Suprapubic skin (tissue), 4 donors: ENCODE measurements around the gene FRK. TPM values are rescaled to one million over a fixed set of nuclear protein-coding genes. Genes with fewer than 3 reads are reported as not detected.

Experiments used
- DNase-seq, 2 donors: peaks; one replicate each; pipeline ENCODE4 v3.0.0-alpha.2; 2019; ENCODE audit warnings: low spot score in 2 of 2
- H3K27ac ChIP-seq: fragments of 200-600 bp; sonication (generic); one replicate; pipeline ENCODE4 v1.5.1; 2019
- H3K27me3 ChIP-seq: fragments of 200-600 bp; sonication (generic); one replicate; pipeline ENCODE4 v1.5.1; 2019
- H3K36me3 ChIP-seq: fragments of 200-600 bp; sonication (generic); one replicate; pipeline ENCODE4 v1.5.1; 2019
- H3K4me1 ChIP-seq: fragments of 200-600 bp; sonication (generic); one replicate; pipeline ENCODE4 v1.5.1; 2019
- H3K4me3 ChIP-seq: fragments of 200-600 bp; sonication (generic); one replicate; pipeline ENCODE4 v1.5.1; 2019; ENCODE audit warnings: mild to moderate bottlenecking
- H3K9me3 ChIP-seq: fragments of 200-600 bp; sonication (generic); one replicate; pipeline ENCODE4 v1.5.1; 2019
- EP300 ChIP-seq: sonication (generic); formaldehyde crosslinking; IDR thresholded peaks from one replicate; pipeline ENCODE4 v1.6.1; 2017; ENCODE audit warnings: antibody characterized with exemption
- POLR2A ChIP-seq, 2 donors: fragments of 450-650 bp; IDR thresholded peaks; one replicate each; pipeline ENCODE4 v1.6.1; 2017; ENCODE audit warnings: antibody characterized with exemption in 2 of 2, mild to moderate bottlenecking in 2 of 2, moderate library complexity in 2 of 2
- POLR2AphosphoS5 ChIP-seq, 3 donors: sonication (generic); formaldehyde crosslinking; IDR thresholded peaks; one replicate each; pipeline ENCODE4 v1.6.1; 2017; ENCODE audit warnings: antibody characterized with exemption in 3 of 3
- WGBS: methylation state at CpG from one replicate; pipeline ENCODE4 v1.1.5; 2018; 5-methylcytosine and 5-hydroxymethylcytosine counted together
- total RNA-seq, 4 donors: library from RNA; depleted of rRNA; stranded (reverse); fragments of >200 nt; gene quantifications; one replicate each; pipeline ENCODE4 v1.1.0, GENCODE V29; 2016
- TF ChIP-seq, protein P1 (sequence below), 2 donors: fragments of 200-600 bp in 1 of 2; fragments of 450-650 bp in 1 of 2; sonication (generic) in 1 of 2; IDR thresholded peaks; one replicate each; pipeline ENCODE4 v1.5.1; 2016 to 2019; ENCODE audit warnings: antibody characterized with exemption in 2 of 2, mild to moderate bottlenecking in 1 of 2, moderate library complexity in 1 of 2

The FRK gene
- total RNA-seq, 4 donors from 2014 or later, result 1.6 to 3.6 (median 3.0) TPM

DNA sequence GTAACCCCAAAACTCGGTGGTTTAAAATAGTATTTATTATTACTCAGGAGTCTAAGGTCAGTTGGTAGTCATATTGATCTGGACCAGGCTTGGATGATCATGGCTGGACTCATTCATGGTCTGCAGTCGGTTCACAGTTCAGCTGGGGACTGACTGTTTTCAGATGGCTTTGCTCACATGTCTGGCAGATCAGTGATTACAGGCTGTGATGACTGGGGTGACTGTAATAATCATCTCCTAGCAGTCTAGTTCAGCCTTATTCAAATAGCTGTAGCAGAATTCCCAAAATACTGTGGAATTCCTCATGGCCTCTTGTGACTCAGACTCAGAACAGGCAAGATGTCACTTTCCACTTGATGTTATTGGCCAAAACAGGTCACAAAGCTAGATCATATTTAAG, 23.6 kb upstream of the FRK start:
- Histone ChIP-seq H3K27me3 (no peaks in the 10 kb centered on the region), H3K9me3 (no peaks in the 10 kb centered on the region), H3K4me3 (no peak overlapping the region), H3K4me1 (no peaks in the 10 kb centered on the region), H3K36me3 (no peaks in the 10 kb centered on the region), H3K27ac (no peak overlapping the region)
- no peak for TF ChIP-seq POLR2AphosphoS5 (IDR thresholded peaks at IDR 0.05)
- WGBS, result 89% methylated on average over 2 of the region's 2 CpGs
- no peak for DNase-seq

DNA sequence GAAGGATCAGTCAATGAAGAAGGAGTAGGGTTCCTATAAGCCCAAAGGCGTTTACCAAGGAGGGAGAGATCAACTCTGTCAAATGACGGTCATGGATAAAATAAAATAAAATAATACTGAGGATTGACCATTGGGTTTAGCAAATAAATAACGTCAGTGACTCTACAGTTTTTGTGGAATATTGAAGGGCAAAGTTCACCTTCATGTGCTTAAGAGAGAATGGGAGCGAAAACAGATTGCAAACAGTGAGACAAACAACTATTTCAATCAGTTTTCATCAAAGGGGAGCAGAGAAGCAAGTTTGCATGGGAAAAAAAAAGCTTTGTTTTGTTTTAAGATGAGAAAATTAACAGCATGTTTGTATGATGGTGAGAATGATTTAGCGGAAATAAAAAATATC, 22.4 kb upstream of the FRK start:
- 92% methylated on average over 5 of the region's 5 CpGs for WGBS

DNA sequence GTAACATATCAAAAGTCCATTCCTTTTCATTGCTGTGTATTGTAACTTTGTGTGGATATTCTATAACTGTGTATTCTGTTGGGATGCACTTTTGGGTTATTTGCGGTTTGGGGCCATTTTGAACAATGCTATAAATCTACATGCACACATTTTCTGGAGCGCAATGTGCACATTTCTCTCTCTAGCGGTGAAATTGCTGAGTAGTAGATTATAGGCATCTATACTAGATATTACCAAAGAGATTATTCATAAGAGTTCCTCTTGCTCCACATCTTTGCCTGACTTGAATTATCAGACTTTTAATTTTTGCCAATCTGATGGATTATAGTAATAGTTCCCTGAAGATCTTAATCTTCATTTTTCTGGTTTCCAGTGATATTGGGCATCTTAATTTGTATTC, 18.3 kb upstream of the FRK start:
- WGBS, result 95% methylated on average over 3 of the region's 3 CpGs
- Histone ChIP-seq H3K27ac (no peak overlapping the region), H3K4me3 (no peak overlapping the region), H3K4me1 (no peaks in the 10 kb centered on the region), H3K9me3 (no peaks in the 10 kb centered on the region), H3K27me3 (no peaks in the 10 kb centered on the region), H3K36me3 (no peaks in the 10 kb centered on the region)
- no peak for DNase-seq
- TF ChIP-seq POLR2A (IDR thresholded peaks at IDR 0.05), result no peak
- TF ChIP-seq, protein P1, sequence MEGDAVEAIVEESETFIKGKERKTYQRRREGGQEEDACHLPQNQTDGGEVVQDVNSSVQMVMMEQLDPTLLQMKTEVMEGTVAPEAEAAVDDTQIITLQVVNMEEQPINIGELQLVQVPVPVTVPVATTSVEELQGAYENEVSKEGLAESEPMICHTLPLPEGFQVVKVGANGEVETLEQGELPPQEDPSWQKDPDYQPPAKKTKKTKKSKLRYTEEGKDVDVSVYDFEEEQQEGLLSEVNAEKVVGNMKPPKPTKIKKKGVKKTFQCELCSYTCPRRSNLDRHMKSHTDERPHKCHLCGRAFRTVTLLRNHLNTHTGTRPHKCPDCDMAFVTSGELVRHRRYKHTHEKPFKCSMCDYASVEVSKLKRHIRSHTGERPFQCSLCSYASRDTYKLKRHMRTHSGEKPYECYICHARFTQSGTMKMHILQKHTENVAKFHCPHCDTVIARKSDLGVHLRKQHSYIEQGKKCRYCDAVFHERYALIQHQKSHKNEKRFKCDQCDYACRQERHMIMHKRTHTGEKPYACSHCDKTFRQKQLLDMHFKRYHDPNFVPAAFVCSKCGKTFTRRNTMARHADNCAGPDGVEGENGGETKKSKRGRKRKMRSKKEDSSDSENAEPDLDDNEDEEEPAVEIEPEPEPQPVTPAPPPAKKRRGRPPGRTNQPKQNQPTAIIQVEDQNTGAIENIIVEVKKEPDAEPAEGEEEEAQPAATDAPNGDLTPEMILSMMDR (IDR thresholded peaks at IDR 0.05), result no peak
- no peak for TF ChIP-seq EP300
- TF ChIP-seq POLR2AphosphoS5 (IDR thresholded peaks at IDR 0.05), result no peak

More for the DNA sequence above, 22.4 kb upstream of the FRK start:
- H3K4me1 ChIP-seq, result no peaks in the 10 kb centered on the region
- TF ChIP-seq POLR2A (IDR thresholded peaks at IDR 0.05) (no peak), EP300 (no peak), POLR2AphosphoS5 (IDR thresholded peaks at IDR 0.05) (no peak)
- TF ChIP-seq, protein P1 (IDR thresholded peaks at IDR 0.05), result no peak
- H3K27me3 ChIP-seq, result no peaks in the 10 kb centered on the region
- no peak overlapping the region for H3K4me3 ChIP-seq
- H3K27ac ChIP-seq, result no peak overlapping the region
- H3K9me3 ChIP-seq, result no peaks in the 10 kb centered on the region
- H3K36me3 ChIP-seq, result no peaks in the 10 kb centered on the region
- DNase-seq, result no peak

DNA sequence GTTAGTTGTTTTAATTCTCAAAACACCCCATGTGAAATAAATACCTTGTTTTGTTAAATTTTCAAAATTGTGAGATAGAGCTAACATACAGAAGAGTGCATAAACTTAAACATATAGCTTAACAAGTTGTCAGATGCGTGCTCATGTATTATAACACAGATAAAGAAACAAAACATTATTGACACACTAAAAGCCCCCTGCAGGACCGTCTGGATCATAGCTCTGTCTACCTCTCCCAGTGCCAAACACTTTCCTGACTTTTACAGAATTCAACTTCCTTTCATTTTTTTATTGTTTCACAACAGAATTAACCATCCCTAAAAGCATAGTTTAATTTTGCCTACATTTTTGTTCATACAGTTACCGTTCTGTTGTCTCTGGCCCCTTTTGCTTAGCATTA, 17.8 kb upstream of the FRK start:
- no peak for DNase-seq
- Histone ChIP-seq H3K4me3 (no peak overlapping the region), H3K27ac (no peak overlapping the region), H3K9me3 (no peaks in the 10 kb centered on the region), H3K4me1 (no peaks in the 10 kb centered on the region), H3K27me3 (no peaks in the 10 kb centered on the region), H3K36me3 (no peaks in the 10 kb centered on the region)
- WGBS, result 72% methylated on average over 3 of the region's 3 CpGs
- TF ChIP-seq POLR2A (IDR thresholded peaks at IDR 0.05) (no peak), POLR2AphosphoS5 (IDR thresholded peaks at IDR 0.05) (no peak), EP300 (no peak)
- TF ChIP-seq, protein P1 (IDR thresholded peaks at IDR 0.05), result no peak

DNA sequence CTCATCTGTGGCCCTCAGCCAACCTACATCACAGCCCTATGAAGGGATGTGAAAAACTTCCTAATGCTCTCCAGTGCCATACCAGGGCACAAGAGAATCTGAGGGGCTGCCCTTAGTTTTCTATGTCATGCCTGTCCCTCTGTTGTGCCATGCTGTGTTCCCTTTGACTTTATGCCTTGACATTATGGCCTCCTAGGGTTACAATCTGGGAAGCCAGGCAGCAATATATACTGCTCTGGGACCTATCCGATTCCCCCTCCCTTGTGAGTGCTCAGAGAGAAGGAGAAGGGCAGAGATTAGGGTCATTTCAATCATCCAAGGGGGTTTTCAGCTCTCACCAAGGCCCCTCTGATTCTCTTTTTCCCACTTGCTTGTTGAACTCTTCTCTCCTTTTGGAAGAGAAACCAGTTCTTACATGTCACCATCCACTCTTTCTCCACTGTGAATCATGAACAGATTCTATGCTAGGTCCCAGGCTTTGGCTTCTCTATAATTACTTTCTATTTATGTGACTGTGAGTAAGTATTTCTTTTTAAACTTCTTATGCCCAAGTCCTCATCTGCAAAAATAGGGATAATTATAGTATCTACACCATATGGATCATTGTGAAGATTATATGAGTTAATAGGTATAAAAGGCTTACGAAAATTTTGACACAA, 14.2 kb upstream of the FRK start:
- no peak overlapping the region for H3K4me3 ChIP-seq
- TF ChIP-seq, protein P1 (IDR thresholded peaks at IDR 0.05), result no peak
- TF ChIP-seq POLR2A (IDR thresholded peaks at IDR 0.05) (no peak), POLR2AphosphoS5 (IDR thresholded peaks at IDR 0.05) (no peak), EP300 (no peak)
- H3K27me3 ChIP-seq, result no peaks in the 10 kb centered on the region
- H3K9me3 ChIP-seq, result no peaks in the 10 kb centered on the region
- H3K4me1 ChIP-seq, result no peaks in the 10 kb centered on the region
- no peak overlapping the region for H3K27ac ChIP-seq
- 90% methylated on average over 2 of the region's 2 CpGs for WGBS
- no peaks in the 10 kb centered on the region for H3K36me3 ChIP-seq
- DNase-seq, result no peak
